GM12878 (cell line): ENCODE measurements around the gene WDTC1. TPM values are rescaled to one million over a fixed set of nuclear protein-coding genes. Genes with fewer than 3 reads are reported as not detected.

ENCODE experiments used
- ATAC-seq: fragments of 200-7000 bp; cut with Tn5 transposase; 3 replicates; pipeline ENCODE4 v1.9.1; 2020; ENCODE audit warnings: mild to moderate bottlenecking, moderate library complexity
- BruUV-seq: library from RNA; stranded (reverse); fragments of 400-500 nt; replicated peaks from 2 replicates; lab custom pipeline; 2021; lab: Mats Ljungman, UMichigan
- CTCF ChIA-PET: fragments of 300-600 bp; sonication (Branson Sonifier 250); formaldehyde crosslinking; extraction: SDS; loops from one replicate; lab custom pipeline; 2021; ENCODE audit warnings: inconsistent platforms; lab: Yijun Ruan, JAX
- POLR2A ChIA-PET: fragments of 350-600 bp; formaldehyde crosslinking; extraction: SDS; loops from one replicate; lab custom pipeline; 2021; ENCODE audit warnings: inconsistent platforms; lab: Charles Lee
- RAD21 ChIA-PET: fragments of 300-600 bp; sonication (Branson Sonifier 250); formaldehyde crosslinking; loops from one replicate; lab custom pipeline; 2023; ENCODE audit warnings: antibody characterized with exemption; ENCODE audit not compliant: unreplicated experiment; lab: Charles Lee
- SMC1A ChIA-PET: fragments of 300-600 bp; sonication (Branson Sonifier 250); formaldehyde crosslinking; loops from one replicate; lab custom pipeline; 2023; ENCODE audit not compliant: unreplicated experiment, uncharacterized antibody; lab: Charles Lee
- DNase-seq: peaks from one replicate; pipeline ENCODE4 v3.0.0-alpha.2; 2011; ENCODE audit warnings: low read depth, low spot score
- FAIRE-seq: peaks from 3 replicates; lab custom pipeline; 2011; peaks lifted over from hg19 to GRCh38; lab: Jason Lieb, UNC
- H2AFZ ChIP-seq: 2 replicates; pipeline ENCODE4 v1.6.0; 2011; ENCODE audit warnings: low read depth, low read length, control low read depth; ENCODE audit not compliant: control insufficient read depth
- H3K27ac ChIP-seq: 2 replicates; pipeline ENCODE4 v1.5.1; 2011; ENCODE audit warnings: control low read depth; ENCODE audit not compliant: control insufficient read depth, insufficient read depth
- H3K27me3 ChIP-seq, 2 experiments: replicated peaks in 1 of 2; 2 replicates each; pipeline versions ENCODE4 v1.6.0 to v1.6.1; 2011; ENCODE audit warnings: low read length in 1 of 2; ENCODE audit not compliant: control insufficient read depth in 2 of 2, insufficient read depth in 2 of 2
- H3K36me3 ChIP-seq, 2 experiments: 2 replicates each; pipeline ENCODE4 v1.5.1; 2011; ENCODE audit warnings: low read length in 1 of 2; ENCODE audit not compliant: control insufficient read depth in 2 of 2, insufficient read depth in 2 of 2
- H3K4me1 ChIP-seq: 2 replicates; pipeline ENCODE4 v1.6.1; 2011; ENCODE audit warnings: mild to moderate bottlenecking, low read length, moderate library complexity, mixed read lengths; ENCODE audit not compliant: control insufficient read depth, insufficient read depth
- H3K4me2 ChIP-seq: 2 replicates; pipeline ENCODE4 v1.6.0; 2011; ENCODE audit warnings: control low read depth; ENCODE audit not compliant: control insufficient read depth, insufficient read depth
- H3K4me3 ChIP-seq: fragments of 200-600 bp; sonication (generic); 2 replicates; pipeline ENCODE4 v1.5.1; 2016
- H3K79me2 ChIP-seq: 2 replicates; pipeline ENCODE4 v1.6.0; 2011; ENCODE audit warnings: low read length; ENCODE audit not compliant: control insufficient read depth, insufficient read depth
- H3K9ac ChIP-seq: 2 replicates; pipeline ENCODE4 v1.8.0; 2011; ENCODE audit warnings: low read length, control low read depth, mixed read lengths; ENCODE audit not compliant: control insufficient read depth, insufficient read depth
- H3K9me3 ChIP-seq: replicated peaks from 3 replicates; pipeline ENCODE4 v1.5.1; 2011; ENCODE audit warnings: mild to moderate bottlenecking, low read length; ENCODE audit not compliant: control insufficient read depth, insufficient read depth
- H4K20me1 ChIP-seq: 2 replicates; pipeline ENCODE4 v1.6.0; 2011; ENCODE audit not compliant: control insufficient read depth, insufficient read depth
- ATF2 ChIP-seq: IDR thresholded peaks from 2 replicates; pipeline ENCODE4 v1.6.1; 2012; ENCODE audit warnings: low read length, inconsistent platforms
- GATAD2B ChIP-seq: fragments of 450-650 bp; conservative IDR thresholded peaks from 2 replicates; pipeline ENCODE4 v1.6.1; 2017; ENCODE audit warnings: low read depth, mild to moderate bottlenecking, moderate library complexity
- MXI1 ChIP-seq: fragments of 150-350 bp; IDR thresholded peaks from 2 replicates; pipeline ENCODE4 v1.6.1; 2011; ENCODE audit warnings: low read depth, mild to moderate bottlenecking, inconsistent platforms, low read length, improper control_type of control experiment
- PKNOX1 ChIP-seq: fragments of 450-650 bp; IDR thresholded peaks from 2 replicates; pipeline ENCODE4 v1.6.1; 2016; ENCODE audit warnings: mild to moderate bottlenecking
- RBBP5 ChIP-seq: fragments of 200-600 bp; sonication (generic); conservative IDR thresholded peaks from 2 replicates; pipeline ENCODE4 v1.6.1; 2016
- ZBTB4 ChIP-seq: fragments of 450-650 bp; formaldehyde crosslinking; IDR thresholded peaks from 2 replicates; pipeline ENCODE4 v1.4.0; 2022; ENCODE audit warnings: mild to moderate bottlenecking, moderate library complexity
- ZNF24 ChIP-seq: fragments of 450-650 bp; IDR thresholded peaks from 2 replicates; pipeline ENCODE4 v1.6.1; 2017; ENCODE audit warnings: antibody characterized with exemption, mild to moderate bottlenecking
- ZNF687 ChIP-seq: fragments of 450-650 bp; IDR thresholded peaks from 2 replicates; pipeline ENCODE4 v1.6.1; 2017; ENCODE audit warnings: mild to moderate bottlenecking, moderate library complexity
- WGBS: methylation state at CpG from one replicate; pipeline ENCODE4 v1.1.6; 2016; ENCODE audit warnings: low lambda C conversion rate; ENCODE audit not compliant: insufficient replicate concordance, insufficient coverage; ENCODE audit errors: missing lambda C conversion rate; 5-methylcytosine and 5-hydroxymethylcytosine counted together
- in situ Hi-C: fragments of 300-500 bp; cut with MboI; formaldehyde crosslinking; loops from 9 replicates; pipeline ENCODE4 v1.14.3; 2018; ENCODE audit warnings: mixed read lengths
- intact Hi-C: fragments of 100-400 bp; cut with micrococcal nuclease; formaldehyde crosslinking; loops from one replicate; pipeline ENCODE4 v1.14.2; 2022; ENCODE audit not compliant: unreplicated experiment
- polyA plus RNA-seq, 11 experiments: library from polyadenylated mRNA; depleted of rRNA in 4 of 11; unstranded in 6 of 11; stranded (reverse) in 5 of 11; fragments of >200 nt; fragmentation: Nextera tagmentation in 4 of 11; fragmentation: Illumina TruSeq in 1 of 11; extraction: Ambion mirVana in 4 of 11; extraction: Trizol in 1 of 11; gene quantifications; 1 replicate in 1 of 11; 2 replicates in 10 of 11; pipeline versions ENCODE4 v1.2.1 to v1.2.3, GENCODE V29; 2011 to 2016; ENCODE audit warnings: inconsistent platforms in 2 of 11, missing spikeins in 2 of 11, low read depth in 1 of 11
- total RNA-seq, 4 experiments: library from RNA; depleted of rRNA in 3 of 4; stranded (reverse); fragments of >200 nt in 3 of 4; fragmentation: Illumina TruSeq in 1 of 4; extraction: Trizol in 1 of 4; gene quantifications; 2 replicates each; pipeline versions ENCODE4 v1.2.1 to v1.2.3, GENCODE V29; 2013 to 2021

WDTC1 gene
- total and polyA plus RNA-seq, 10 of the 15 experiments (the other 5 are each of a cell fraction or from before 2014, with no cell fraction given) = 0.21 to 28.7 (median 7.6) TPM

- TF ChIP-seq ZBTB4 (CRISPR knock-in tag) = no peak
These were observed 774 bp upstream of the WDTC1 start (continued) for GRCh38 chr1:27233667-27234048.

GRCh38 chr1:27235827-27236226 lies 1.4 kb downstream of the WDTC1 start:
- Histone ChIP-seq H3K9ac (peak overlapping the region; percentile 75), H3K36me3 (no peaks in the 10 kb centered on the region), H3K4me2 (peak overlapping the region; percentile 88), H4K20me1 (no peaks in the 10 kb centered on the region), H3K27ac (peak overlapping the region; percentile 55), H3K4me3 (peak overlapping the region; percentile 79), H3K79me2 (peaks cover 18% of the 10 kb centered on the region), H3K9me3 (no peaks in the 10 kb centered on the region), H2AFZ (peak overlapping the region; percentile 83)
- BruUV-seq = no TSS peak
- RAD21 ChIA-PET = interaction anchor here (0.8 to 1.1 kb wide), 3 partner anchors 17 to 46 kb away, joined by 3 to 4 read pairs (median 3); no protein-coding TSS in a partner anchor
- CTCF ChIA-PET = interaction anchor here (0.7 to 2.3 kb wide), 2 partner anchors 48 to 133 kb away, joined by 3 to 9 read pairs; no protein-coding TSS in a partner anchor
- in situ Hi-C loops = no loop called here
- DNase-seq = no peak
- WGBS = 1% methylated on average over 7 of the region's 7 CpGs
- intact Hi-C loops = loop anchor here (2.0 kb wide), 1 partner anchor 17 kb away; no protein-coding TSS in a partner anchor
- FAIRE-seq = no peak
- TF ChIP-seq RBBP5 (no peak), PKNOX1 (no peak), ATF2 (no peak), ZNF24 (no peak), MXI1 (no peak), GATAD2B (no peak), ZNF687 (no peak)
- TF ChIP-seq, all 136 proteins: peak for 0
- POLR2A ChIA-PET = interaction anchor here (0.8 to 1.5 kb wide), 2 partner anchors 16 to 17 kb away, joined by 3 to 4 read pairs; no protein-coding TSS in a partner anchor
- SMC1A ChIA-PET = interaction anchor here (0.9 to 4.5 kb wide), 4 partner anchors 9 to 48 kb away, joined by 3 to 21 read pairs (median 8); no protein-coding TSS in a partner anchor
- Histone ChIP-seq H3K4me1 (peaks cover 12% of the 10 kb centered on the region), H3K27me3 (no peaks in the 10 kb centered on the region)
- no peak for ATAC-seq
